Epithelial cell of esophagus (primary cell): ENCODE results near the gene PLEKHA1.

ENCODE experiments used
- DNase-seq: peaks from one replicate; pipeline ENCODE4 v3.0.0; 2010; ENCODE audit warnings: low read depth
- H3K4me3 ChIP-seq: 2 replicates; pipeline ENCODE4 v1.5.1; 2011; ENCODE audit warnings: mild to moderate bottlenecking, low read length, control low read depth
- CTCF ChIP-seq: IDR thresholded peaks from 2 replicates; pipeline ENCODE4 v1.5.1; 2011; ENCODE audit warnings: low read depth, mild to moderate bottlenecking, low read length, control low read depth, inconsistent platforms; ENCODE audit not compliant: insufficient read depth; ENCODE audit errors: missing control alignments

Gene PLEKHA1

GRCh38 chr10:122478971-122479370 lies 104.5 kb downstream of the PLEKHA1 start:
- no peak for DNase-seq
- TF ChIP-seq CTCF, result no peak
- H3K4me3 ChIP-seq, result no peak overlapping the region

- TF ChIP-seq CTCF, result no peak
- DNase-seq, result no peak
- H3K4me3 ChIP-seq, result no peak overlapping the region
Observed at GRCh38 chr10:122480146-122480833, 105.8 kb downstream of the PLEKHA1 start.

DNA sequence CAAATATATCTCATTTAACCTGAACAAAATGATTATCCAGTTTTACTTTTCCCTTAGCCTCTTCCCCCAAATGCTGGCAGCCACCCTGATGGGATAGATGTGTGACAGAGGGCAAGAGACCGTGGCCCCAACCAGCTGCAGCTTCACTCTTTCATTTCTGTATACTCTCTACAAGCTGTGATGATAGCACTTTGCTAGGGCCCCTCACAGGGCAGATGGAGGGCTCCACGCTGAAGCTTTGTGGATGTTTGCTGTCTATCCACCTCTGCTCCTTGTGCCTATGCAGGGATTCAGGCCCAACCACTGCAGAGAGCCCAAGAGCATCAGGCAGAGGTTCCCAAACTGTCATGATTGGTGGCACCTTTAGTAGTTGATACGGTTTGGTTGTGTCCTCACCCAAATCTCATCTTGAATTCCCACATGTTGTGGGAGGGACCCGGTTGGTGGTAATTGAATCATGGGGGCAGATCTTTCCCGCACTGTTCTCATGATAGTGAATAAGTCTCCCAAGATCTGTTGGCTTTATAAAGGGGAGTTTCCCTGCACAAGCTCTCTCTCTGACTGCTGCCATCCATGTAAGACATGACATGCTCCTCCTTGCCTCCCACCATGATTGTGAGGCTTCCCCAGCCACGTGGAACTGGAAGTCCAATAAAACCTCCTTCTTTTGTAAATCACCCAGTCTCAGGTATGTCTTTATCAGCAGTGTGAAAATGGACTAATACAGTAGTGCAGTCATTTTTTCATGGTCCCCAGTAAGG lies 107.0 kb downstream of the PLEKHA1 start:
- DNase-seq, result no peak
- no peak for TF ChIP-seq CTCF
- H3K4me3 ChIP-seq, result no peak overlapping the region
